Upper lobe of left lung (tissue), 4 donors: ENCODE results near the gene RBM39.

Source experiments
- CTCF ChIP-seq, 6 experiments: fragments of 450-650 bp in 4 of 6; fragments of 200-600 bp in 2 of 6; sonication (generic) in 2 of 6; IDR thresholded peaks; one replicate each; pipeline ENCODE4 v1.5.1; 2016 to 2019; ENCODE audit warnings: antibody characterized with exemption in 6 of 6
- EP300 ChIP-seq, 4 donors: sonication (generic); formaldehyde crosslinking; IDR thresholded peaks; one replicate each; pipeline ENCODE4 v1.5.1; 2017; ENCODE audit warnings: antibody characterized with exemption in 4 of 4, control low read depth in 2 of 4
- POLR2A ChIP-seq, 4 donors: fragments of 450-650 bp; IDR thresholded peaks; one replicate each; pipeline ENCODE4 v1.5.1; 2016 to 2017; ENCODE audit warnings: antibody characterized with exemption in 4 of 4, mild to moderate bottlenecking in 2 of 4
- POLR2AphosphoS5 ChIP-seq, 2 donors: sonication (generic); formaldehyde crosslinking; IDR thresholded peaks; one replicate each; pipeline ENCODE4 v1.5.1; 2017; ENCODE audit warnings: antibody characterized with exemption in 2 of 2

GRCh38 chr20:35661908-35662307, 80.2 kb downstream of the RBM39 start:
- no peak for TF ChIP-seq CTCF (IDR thresholded peaks at IDR 0.05)
- TF ChIP-seq POLR2A (IDR thresholded peaks at IDR 0.05), result no peak
- no peak for TF ChIP-seq EP300 (IDR thresholded peaks at IDR 0.05)
- no peak for TF ChIP-seq POLR2AphosphoS5 (IDR thresholded peaks at IDR 0.05)
